Skeletal muscle tissue (tissue), 4 donors: ENCODE measurements around the gene NUMB. TPM values are rescaled to one million over a fixed set of nuclear protein-coding genes. Genes with fewer than 3 reads are reported as not detected.

Experiments
- H3K27ac ChIP-seq: one replicate; pipeline ENCODE4 v1.7.0; 2013; ENCODE audit warnings: mild to moderate bottlenecking, low read depth, low read length, inconsistent platforms
- H3K27me3 ChIP-seq, 3 donors: one replicate each; pipeline ENCODE4 v1.7.0; 2013; ENCODE audit warnings: low read length in 3 of 3; ENCODE audit not compliant: control insufficient read depth in 3 of 3, insufficient read depth in 3 of 3
- H3K36me3 ChIP-seq, 3 donors: one replicate each; pipeline ENCODE4 v1.7.0; 2013; ENCODE audit warnings: low read length in 3 of 3; ENCODE audit not compliant: control insufficient read depth in 3 of 3, insufficient read depth in 3 of 3
- H3K4me1 ChIP-seq, 3 donors: one replicate each; pipeline ENCODE4 v1.7.0; 2013; ENCODE audit warnings: low read length in 3 of 3, mild to moderate bottlenecking in 3 of 3; ENCODE audit not compliant: control insufficient read depth in 3 of 3, insufficient read depth in 3 of 3
- H3K4me3 ChIP-seq, 3 donors: one replicate each; pipeline ENCODE4 v1.7.0; 2013; ENCODE audit warnings: low read length in 3 of 3
- H3K9ac ChIP-seq, 3 donors: one replicate each; pipeline ENCODE4 v1.7.0; 2013; ENCODE audit warnings: low read length in 3 of 3, mild to moderate bottlenecking in 3 of 3, moderate library complexity in 2 of 3, low read depth in 1 of 3
- H3K9me3 ChIP-seq, 3 donors: one replicate each; pipeline ENCODE4 v1.7.0; 2013; ENCODE audit warnings: low read length in 3 of 3; ENCODE audit not compliant: control insufficient read depth in 3 of 3
- total RNA-seq: library from RNA; depleted of rRNA; stranded (reverse); fragments of >200 nt; gene quantifications from one replicate; pipeline ENCODE4 v1.2.3, GENCODE V29; 2014
- donor health status: Osteomylitis.

The NUMB gene
- total RNA-seq, 1 donor from 2014 or later: 17.2 TPM

DNA sequence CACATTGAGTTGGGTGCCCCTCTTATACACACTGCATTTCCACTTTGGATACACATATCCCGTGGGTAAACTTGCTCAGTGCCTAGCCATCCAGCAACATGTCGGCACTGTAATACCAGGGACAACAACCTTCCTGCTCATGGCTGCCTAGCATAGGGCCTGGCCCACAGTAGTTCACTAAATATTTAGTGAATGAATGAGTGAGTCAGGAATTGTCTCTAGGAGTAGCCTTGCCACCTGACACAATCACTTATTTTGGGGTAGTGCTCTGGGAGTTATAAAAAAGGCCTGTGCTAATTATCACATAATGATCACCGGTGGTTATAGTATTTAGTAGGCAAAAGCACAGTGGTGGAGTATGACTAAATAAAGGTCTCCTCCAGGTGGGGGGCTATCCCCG lies 8.5 kb upstream of the NUMB start:
- Histone ChIP-seq H3K27ac (no peak overlapping the region), H3K9me3 (no peaks in the 10 kb centered on the region), H3K27me3 (no peaks in the 10 kb centered on the region), H3K9ac (no peak overlapping the region), H3K36me3 (no peaks in the 10 kb centered on the region), H3K4me3 (no peak overlapping the region), H3K4me1 (peaks cover 7 to 11% (median 10%) of the 10 kb centered on the region in 3 donors)

DNA sequence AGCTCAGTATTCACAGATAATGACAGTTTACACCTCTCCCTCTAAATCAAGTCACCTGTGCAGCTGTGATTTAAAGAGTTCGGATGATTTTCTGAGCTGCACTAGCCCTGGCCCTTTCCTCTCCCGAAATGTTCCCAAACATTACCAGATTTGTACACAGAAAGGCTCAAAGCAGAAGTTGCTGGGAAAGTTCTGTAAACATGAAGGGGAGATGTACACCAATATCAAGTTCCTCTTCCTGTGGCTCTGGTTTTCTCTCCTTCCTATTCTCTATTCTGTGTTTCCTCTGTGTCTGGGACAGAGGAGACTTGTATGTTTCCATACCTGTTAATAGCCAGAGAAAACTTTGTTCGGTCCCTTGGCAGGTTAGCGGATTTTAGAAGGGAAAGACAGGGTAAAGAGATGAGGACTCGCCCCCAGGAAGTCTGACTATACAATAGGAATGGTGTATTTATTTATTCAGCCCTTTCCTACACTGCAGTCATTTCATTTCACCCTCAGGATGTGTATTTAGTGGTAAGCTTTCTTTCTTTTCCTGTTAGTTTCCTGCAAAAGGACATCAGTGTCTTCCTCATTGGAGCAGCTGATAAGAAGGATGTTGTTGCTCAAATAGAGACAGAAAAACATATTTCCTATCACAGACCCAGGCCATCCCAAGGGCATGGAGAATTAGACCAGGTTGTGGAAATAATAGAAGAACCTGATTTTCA lies 7.6 kb upstream of the NUMB start:
- no peaks in the 10 kb centered on the region for H3K36me3 ChIP-seq
- H3K9me3 ChIP-seq: no peaks in the 10 kb centered on the region
- H3K27ac ChIP-seq: no peak overlapping the region
- no peaks in the 10 kb centered on the region for H3K27me3 ChIP-seq
- H3K4me1 ChIP-seq: peaks cover 15 to 18% (median 17%) of the 10 kb centered on the region in 3 donors
- H3K9ac ChIP-seq: no peak overlapping the region
- H3K4me3 ChIP-seq: peak overlapping the region in 1 of 3 donors; percentile 2

DNA sequence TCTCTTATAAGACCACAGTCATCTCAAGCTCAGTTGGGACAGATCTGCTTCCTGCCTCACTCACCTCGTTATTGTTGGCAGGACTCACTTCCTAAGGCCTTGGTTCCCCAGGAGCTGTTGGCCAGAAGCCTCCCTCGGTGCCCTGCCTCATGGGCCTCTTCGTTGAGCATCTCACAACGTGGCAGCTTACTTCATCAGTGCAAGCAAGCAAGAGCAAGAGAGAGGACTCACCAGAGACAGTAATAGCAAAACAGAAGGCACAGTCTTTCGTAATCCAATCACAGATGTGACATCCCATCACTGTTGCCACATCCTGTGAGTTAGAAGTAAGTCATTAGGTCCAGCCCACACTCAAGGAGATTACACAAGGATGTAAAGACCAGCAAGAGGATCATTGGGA lies 5.1 kb upstream of the NUMB start:
- Histone ChIP-seq H3K9me3 (no peaks in the 10 kb centered on the region), H3K9ac (no peak overlapping the region), H3K36me3 (no peaks in the 10 kb centered on the region), H3K4me3 (no peak overlapping the region), H3K27me3 (no peaks in the 10 kb centered on the region), H3K27ac (no peak overlapping the region), H3K4me1 (peaks cover 21 to 24% (median 21%) of the 10 kb centered on the region in 3 donors)

DNA sequence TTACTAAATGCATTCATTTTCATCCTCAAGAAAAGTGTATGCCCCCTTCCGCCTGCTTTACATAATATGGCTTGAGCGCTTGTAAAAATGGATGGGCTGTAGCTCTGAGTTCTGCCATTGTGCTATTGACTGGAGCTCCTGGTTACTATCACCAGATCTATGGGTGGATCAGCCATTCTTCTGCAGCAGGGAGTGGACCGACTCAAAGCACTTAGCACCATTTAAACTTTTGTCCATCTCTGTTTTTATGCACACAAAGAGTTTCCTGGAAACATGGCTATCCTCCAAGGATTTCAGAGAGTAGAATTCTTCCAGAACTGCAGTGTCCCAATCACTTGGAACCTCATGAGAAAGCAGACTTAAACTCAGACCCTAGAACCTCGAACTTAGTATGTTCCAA lies 4.5 kb upstream of the NUMB start:
- Histone ChIP-seq H3K9me3 (no peaks in the 10 kb centered on the region), H3K4me1 (peaks cover 21 to 24% (median 21%) of the 10 kb centered on the region in 3 donors), H3K9ac (peak overlapping the region in 1 of 3 donors; percentile 46), H3K36me3 (no peaks in the 10 kb centered on the region), H3K27me3 (no peaks in the 10 kb centered on the region), H3K4me3 (no peak overlapping the region), H3K27ac (no peak overlapping the region)

DNA sequence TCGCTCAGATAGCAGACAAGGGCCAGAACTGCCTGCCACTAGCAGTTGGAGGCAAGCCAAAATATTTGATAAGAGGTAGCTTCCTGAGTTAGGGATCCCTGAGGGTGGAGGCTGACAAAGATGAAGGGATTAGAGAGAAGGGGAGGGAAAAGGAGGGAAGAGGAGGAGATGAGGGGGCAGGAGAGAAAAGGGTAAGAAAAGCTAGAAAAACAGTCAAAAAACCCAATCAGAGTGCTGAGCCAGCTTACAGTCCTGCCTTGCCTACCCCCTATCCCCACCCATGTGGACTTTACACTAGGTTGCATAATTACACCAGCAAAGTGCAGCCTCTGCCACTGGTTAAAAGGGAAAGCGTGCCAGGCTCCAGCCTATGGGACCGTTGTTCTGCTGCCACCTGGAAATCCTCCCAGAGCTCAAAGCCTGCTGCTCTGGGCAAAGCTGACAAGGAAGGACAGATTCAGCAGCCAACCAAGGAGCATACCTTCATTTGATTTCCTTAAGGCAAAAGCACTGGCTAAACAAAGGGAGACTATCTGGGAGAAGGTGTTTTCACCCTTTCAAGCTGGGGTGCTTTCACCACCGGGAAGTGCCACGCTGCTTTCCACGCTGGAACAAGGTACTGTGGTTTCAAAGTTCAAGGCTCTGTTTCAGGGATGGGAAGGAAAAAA lies 3.8 kb upstream of the NUMB start:
- H3K4me3 ChIP-seq: peak overlapping the region; percentile 4 to 48 (median 37)
- no peaks in the 10 kb centered on the region for H3K27me3 ChIP-seq
- H3K4me1 ChIP-seq: peaks cover 21 to 28% (median 23%) of the 10 kb centered on the region in 3 donors

DNA sequence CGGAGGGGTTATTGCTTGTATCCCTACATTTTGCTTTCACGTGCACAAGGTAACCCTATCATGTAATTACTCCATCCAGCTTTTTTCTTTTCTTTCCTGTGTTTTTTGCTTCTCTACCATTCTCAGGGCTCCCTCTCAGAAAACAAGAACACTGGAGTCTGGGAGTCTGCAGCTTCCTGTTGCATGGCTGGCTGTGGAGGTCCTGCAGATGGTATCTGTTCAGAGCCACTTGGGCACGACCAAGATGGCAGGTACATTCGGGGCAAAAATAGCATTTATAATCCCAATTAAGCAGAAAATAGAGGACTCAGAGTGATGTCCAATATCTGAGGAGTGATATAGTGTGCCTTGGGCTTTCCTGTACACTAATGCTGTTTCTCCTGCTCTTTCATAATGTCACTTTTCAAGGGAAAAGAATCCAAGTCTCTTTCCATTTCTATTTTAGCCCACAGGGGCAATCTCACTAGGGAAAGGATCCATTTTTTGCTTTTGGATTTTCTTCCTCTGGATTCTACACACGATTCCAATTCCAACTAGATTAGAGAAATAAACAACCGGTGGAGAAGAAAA lies 3.2 kb upstream of the NUMB start:
- Histone ChIP-seq H3K9me3 (no peaks in the 10 kb centered on the region), H3K27me3 (no peaks in the 10 kb centered on the region), H3K27ac (no peak overlapping the region), H3K36me3 (no peaks in the 10 kb centered on the region), H3K4me3 (no peak overlapping the region), H3K4me1 (peaks cover 25 to 34% (median 26%) of the 10 kb centered on the region in 3 donors), H3K9ac (no peak overlapping the region)

More for the DNA sequence above, 3.8 kb upstream of the NUMB start:
- no peaks in the 10 kb centered on the region for H3K9me3 ChIP-seq
- H3K27ac ChIP-seq: no peak overlapping the region
- H3K36me3 ChIP-seq: no peaks in the 10 kb centered on the region
- H3K9ac ChIP-seq: peak overlapping the region; percentile 10 to 58 (median 46)

DNA sequence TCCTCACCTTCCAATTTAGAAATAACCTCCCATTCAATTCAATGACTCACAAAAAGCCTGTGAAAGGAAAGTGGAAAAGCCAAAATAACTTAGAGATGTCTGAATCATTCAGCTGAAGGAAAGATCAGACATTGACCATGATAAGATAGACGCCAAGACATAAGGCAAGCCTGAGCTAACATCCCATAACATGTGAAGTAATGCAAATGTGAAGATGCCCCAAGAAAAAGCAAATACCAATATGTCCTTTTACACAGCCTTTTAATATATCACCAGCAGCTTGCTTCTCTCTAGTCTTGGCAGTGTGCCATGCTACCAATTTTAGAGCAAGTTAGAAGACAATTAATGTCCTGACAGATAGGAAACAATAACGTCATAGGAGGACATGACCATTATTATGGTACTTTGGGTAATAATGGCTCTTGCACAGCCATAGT lies 2.4 kb upstream of the NUMB start:
- Histone ChIP-seq H3K4me3 (no peak overlapping the region), H3K9me3 (no peaks in the 10 kb centered on the region), H3K4me1 (peaks cover 25 to 34% (median 30%) of the 10 kb centered on the region in 3 donors), H3K27me3 (no peaks in the 10 kb centered on the region), H3K36me3 (no peaks in the 10 kb centered on the region), H3K27ac (no peak overlapping the region), H3K9ac (peak overlapping the region in 1 of 3 donors; percentile 19)

DNA sequence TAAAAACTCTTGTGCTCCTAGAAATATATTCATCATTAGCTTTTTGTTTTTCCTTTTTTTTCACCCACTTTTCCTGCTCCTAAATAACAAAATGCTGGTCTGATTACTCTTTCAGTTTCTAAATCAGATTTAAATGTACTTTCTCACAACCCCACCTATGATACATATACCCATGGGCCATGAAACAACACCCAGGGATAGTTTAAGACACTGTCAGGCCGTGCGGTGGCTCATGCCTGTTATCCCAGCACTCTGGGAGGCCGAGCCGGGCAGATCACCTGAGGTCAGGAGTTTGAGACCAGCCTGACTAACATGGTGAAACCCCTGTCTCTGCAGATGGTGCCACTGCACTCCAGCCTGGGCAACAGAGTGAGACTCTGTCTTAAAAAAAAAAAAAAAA lies 1.6 kb upstream of the NUMB start:
- no peaks in the 10 kb centered on the region for H3K27me3 ChIP-seq
- H3K9ac ChIP-seq: no peak overlapping the region
- H3K27ac ChIP-seq: no peak overlapping the region
- no peaks in the 10 kb centered on the region for H3K9me3 ChIP-seq
- peaks cover 25 to 34% (median 30%) of the 10 kb centered on the region in 3 donors for H3K4me1 ChIP-seq
- H3K36me3 ChIP-seq: no peaks in the 10 kb centered on the region
- H3K4me3 ChIP-seq: no peak overlapping the region

DNA sequence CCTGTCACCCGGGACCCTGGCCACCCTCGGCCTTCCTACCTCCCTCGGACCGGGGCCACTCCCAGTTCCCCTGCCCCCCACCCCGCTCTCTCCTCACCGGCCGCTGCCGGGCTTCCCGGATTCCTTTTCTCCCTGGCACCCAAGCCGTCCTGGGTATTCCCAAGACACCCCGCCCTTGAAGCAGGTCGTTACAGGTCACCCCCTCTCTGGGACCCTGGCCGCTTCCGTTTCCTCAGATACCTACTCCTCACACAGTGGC lies 493 bp downstream of the NUMB start:
- no peaks in the 10 kb centered on the region for H3K27me3 ChIP-seq
- H3K9me3 ChIP-seq: no peaks in the 10 kb centered on the region
- H3K27ac ChIP-seq: peak overlapping the region; percentile 89
- peak overlapping the region; percentile 83 to 86 (median 84) for H3K4me3 ChIP-seq
- peak overlapping the region; percentile 83 to 93 (median 86) for H3K9ac ChIP-seq
- H3K4me1 ChIP-seq: peaks cover 25 to 34% (median 29%) of the 10 kb centered on the region in 3 donors
- H3K36me3 ChIP-seq: no peaks in the 10 kb centered on the region
